Measurements from ENCODE around the gene DNAJB2. TPM values are rescaled to one million over a fixed set of nuclear protein-coding genes. Genes with fewer than 3 reads are reported as not detected.

Gene DNAJB2
- total RNA-seq, 1 experiment from 2014 or later: 66.2 TPM

DNA sequence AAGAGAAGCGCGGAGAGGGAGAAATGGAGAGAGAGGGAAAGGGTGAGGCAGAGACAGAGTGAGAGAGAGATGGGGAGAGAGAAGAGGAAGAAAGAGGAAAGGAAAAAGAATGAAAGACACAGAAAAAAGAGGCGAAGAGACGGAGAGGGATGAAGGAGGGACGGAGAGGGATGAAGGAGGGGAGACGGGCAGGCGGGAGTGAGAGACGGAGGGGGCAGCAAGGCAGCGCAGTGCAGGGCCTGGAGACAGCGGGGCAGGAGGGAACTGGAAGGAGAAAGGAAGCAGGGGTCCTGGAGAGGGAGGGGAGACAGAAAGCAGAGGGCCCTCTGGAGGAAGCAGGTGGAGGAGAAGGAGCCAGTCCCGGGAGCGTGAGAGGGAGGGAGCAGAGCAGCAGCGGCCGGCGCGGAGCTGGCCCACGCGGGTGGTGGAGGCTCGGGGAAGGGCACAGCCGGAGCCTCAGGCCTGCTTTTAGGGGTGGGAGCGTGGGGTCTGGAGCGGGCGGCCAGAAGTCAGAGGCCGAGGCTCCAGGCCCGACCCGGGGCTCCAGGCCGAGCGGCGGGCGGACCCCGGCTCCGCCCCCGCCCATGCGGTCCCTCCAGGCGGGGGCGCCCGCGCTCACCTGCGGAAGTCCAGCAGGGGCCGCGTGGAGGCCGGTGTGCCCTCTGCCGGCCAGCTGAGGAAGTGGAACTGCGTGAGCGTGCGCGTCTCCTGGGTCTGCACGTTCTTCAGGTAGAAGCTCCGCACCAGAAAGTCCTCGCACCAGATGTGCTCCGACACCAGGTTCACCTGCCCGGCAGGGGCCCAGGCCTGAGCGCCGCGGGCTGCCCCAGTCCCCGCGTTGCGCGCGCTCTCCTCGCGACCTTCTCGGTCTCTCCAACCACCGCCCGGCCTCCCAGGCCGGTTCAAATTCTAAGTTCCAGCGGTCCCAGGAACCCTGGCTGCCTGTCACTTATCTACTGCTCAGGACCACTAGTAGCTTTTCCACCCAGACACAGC lies 15.5 kb downstream of the DNAJB2 start:
- DNase-seq (ENCODE audit: low read depth, low spot score): peak; percentile 64
- no peaks in the 10 kb centered on the region for H3K9me3 ChIP-seq (ENCODE audit: control insufficient read depth, insufficient read depth, low read depth, low read length)
- no peaks in the 10 kb centered on the region for H3K27me3 ChIP-seq (ENCODE audit: control insufficient read depth, insufficient read depth, low read length)
- intact Hi-C loops (cut with micrococcal nuclease; ENCODE audit: unreplicated experiment) (loop anchor here (2.0 kb wide), 1 partner anchor 134 kb away; the partner anchor contains the start of gene NHEJ1), in situ Hi-C loops (cut with HindIII; ENCODE audit: low pct_unique_long_range_greater_than_20kb, low sequenced_read_pairs) (no loop called here)
- H3K4me3 ChIP-seq (ENCODE audit: low read depth in 2 of 2, low read length in 2 of 2): peak overlapping the region; percentile 47 to 62
- peak overlapping the region; percentile 76 for H3K27ac ChIP-seq (ENCODE audit: low read length)
- TF ChIP-seq TCF7L2 (IDR thresholded peaks at IDR 0.05; ENCODE audit: low read depth, low read length) (no peak), SIN3A (IDR thresholded peaks at IDR 0.05; ENCODE audit: borderline replicate concordance, insufficient read depth, low read depth, low read length) (peak; percentile 70; the same call in 1 of the 2 replicates), POLR2AphosphoS5 (IDR thresholded peaks at IDR 0.05; ENCODE audit: low read depth, low read length) (peak; percentile 61)
- TF ChIP-seq, protein P1, sequence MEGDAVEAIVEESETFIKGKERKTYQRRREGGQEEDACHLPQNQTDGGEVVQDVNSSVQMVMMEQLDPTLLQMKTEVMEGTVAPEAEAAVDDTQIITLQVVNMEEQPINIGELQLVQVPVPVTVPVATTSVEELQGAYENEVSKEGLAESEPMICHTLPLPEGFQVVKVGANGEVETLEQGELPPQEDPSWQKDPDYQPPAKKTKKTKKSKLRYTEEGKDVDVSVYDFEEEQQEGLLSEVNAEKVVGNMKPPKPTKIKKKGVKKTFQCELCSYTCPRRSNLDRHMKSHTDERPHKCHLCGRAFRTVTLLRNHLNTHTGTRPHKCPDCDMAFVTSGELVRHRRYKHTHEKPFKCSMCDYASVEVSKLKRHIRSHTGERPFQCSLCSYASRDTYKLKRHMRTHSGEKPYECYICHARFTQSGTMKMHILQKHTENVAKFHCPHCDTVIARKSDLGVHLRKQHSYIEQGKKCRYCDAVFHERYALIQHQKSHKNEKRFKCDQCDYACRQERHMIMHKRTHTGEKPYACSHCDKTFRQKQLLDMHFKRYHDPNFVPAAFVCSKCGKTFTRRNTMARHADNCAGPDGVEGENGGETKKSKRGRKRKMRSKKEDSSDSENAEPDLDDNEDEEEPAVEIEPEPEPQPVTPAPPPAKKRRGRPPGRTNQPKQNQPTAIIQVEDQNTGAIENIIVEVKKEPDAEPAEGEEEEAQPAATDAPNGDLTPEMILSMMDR (IDR thresholded peaks at IDR 0.05): peak; percentile 100
- TF ChIP-seq, protein P2, sequence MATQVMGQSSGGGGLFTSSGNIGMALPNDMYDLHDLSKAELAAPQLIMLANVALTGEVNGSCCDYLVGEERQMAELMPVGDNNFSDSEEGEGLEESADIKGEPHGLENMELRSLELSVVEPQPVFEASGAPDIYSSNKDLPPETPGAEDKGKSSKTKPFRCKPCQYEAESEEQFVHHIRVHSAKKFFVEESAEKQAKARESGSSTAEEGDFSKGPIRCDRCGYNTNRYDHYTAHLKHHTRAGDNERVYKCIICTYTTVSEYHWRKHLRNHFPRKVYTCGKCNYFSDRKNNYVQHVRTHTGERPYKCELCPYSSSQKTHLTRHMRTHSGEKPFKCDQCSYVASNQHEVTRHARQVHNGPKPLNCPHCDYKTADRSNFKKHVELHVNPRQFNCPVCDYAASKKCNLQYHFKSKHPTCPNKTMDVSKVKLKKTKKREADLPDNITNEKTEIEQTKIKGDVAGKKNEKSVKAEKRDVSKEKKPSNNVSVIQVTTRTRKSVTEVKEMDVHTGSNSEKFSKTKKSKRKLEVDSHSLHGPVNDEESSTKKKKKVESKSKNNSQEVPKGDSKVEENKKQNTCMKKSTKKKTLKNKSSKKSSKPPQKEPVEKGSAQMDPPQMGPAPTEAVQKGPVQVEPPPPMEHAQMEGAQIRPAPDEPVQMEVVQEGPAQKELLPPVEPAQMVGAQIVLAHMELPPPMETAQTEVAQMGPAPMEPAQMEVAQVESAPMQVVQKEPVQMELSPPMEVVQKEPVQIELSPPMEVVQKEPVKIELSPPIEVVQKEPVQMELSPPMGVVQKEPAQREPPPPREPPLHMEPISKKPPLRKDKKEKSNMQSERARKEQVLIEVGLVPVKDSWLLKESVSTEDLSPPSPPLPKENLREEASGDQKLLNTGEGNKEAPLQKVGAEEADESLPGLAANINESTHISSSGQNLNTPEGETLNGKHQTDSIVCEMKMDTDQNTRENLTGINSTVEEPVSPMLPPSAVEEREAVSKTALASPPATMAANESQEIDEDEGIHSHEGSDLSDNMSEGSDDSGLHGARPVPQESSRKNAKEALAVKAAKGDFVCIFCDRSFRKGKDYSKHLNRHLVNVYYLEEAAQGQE (IDR thresholded peaks at IDR 0.05; ENCODE audit: insufficient read depth in 1 of 2, low read depth in 2 of 2, low read length in 1 of 2): peak in 1 of 2 experiments; percentile 60; a peak in 1 of 4 replicates
- peak; percentile 91 for ATAC-seq
- POLR2A ChIA-PET: interaction anchor here (0.6 to 0.7 kb wide), 2 partner anchors 29 to 98 kb away, joined by 4 to 5 read pairs; no protein-coding TSS in a partner anchor
- CTCF ChIA-PET: interaction anchor here (0.6 to 1.7 kb wide), 10 partner anchors 17 to 232 kb away, joined by 3 to 14 read pairs (median 4); partner anchors contain the start of genes CNPPD1 and TUBA4B
- no peaks in the 10 kb centered on the region for H3K36me3 ChIP-seq (ENCODE audit: control insufficient read depth, insufficient read depth, low read length)
- no TSS peak for BruUV-seq (replicated peaks)
- peaks cover 7% of the 10 kb centered on the region; the same call in 1 of the 2 replicates for H3K4me1 ChIP-seq (ENCODE audit: control insufficient read depth, insufficient read depth, low read length)

DNA sequence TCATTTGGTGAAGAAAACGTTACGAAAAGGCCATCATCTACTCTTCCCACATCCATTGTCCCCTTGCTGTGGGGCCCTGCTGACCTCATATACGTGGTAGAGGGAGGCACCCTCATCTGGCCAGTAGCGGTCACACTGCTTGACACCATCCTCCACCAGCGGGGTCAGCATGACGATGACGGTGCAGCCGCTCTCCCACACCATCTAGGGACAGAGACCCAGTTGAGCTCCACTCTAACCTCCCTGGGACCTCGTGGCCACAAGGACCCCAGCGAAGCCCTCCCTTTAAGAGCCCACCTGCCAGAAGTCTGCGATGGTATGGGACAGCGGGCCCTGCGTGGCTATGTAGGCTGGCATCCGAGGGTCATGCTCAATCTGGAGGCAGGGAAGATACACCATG lies 17.0 kb downstream of the DNAJB2 start:
- ChIA-PET CTCF (interaction anchor here (0.6 to 1.7 kb wide), 3 partner anchors 17 to 92 kb away, joined by 4 to 8 read pairs (median 5); partner anchors contain the start of gene DNAJB2), POLR2A (no interaction called here)
- no TSS peak for BruUV-seq (replicated peaks)
- Histone ChIP-seq H3K27ac (ENCODE audit: low read length) (no peak overlapping the region), H3K36me3 (ENCODE audit: control insufficient read depth, insufficient read depth, low read length) (no peaks in the 10 kb centered on the region), H3K4me3 (ENCODE audit: low read depth in 2 of 2, low read length in 2 of 2) (no peak overlapping the region), H3K9me3 (ENCODE audit: control insufficient read depth, insufficient read depth, low read depth, low read length) (no peaks in the 10 kb centered on the region), H3K4me1 (ENCODE audit: control insufficient read depth, insufficient read depth, low read length) (peaks cover 4% of the 10 kb centered on the region; the same call in 1 of the 2 replicates), H3K27me3 (ENCODE audit: control insufficient read depth, insufficient read depth, low read length) (no peaks in the 10 kb centered on the region; the same call in 1 of the 2 replicates)
- in situ Hi-C loops (cut with HindIII; ENCODE audit: low pct_unique_long_range_greater_than_20kb, low sequenced_read_pairs) (no loop called here), intact Hi-C loops (cut with micrococcal nuclease; ENCODE audit: unreplicated experiment) (no loop called here)
- ATAC-seq (no peak), DNase-seq (ENCODE audit: low read depth, low spot score) (no peak)
- TF ChIP-seq, protein P1 (IDR thresholded peaks at IDR 0.05): no peak

Data from Panc1 (cell line).